ENCODE results near the gene OR14C36. TPM values are rescaled to one million over a fixed set of nuclear protein-coding genes. Genes with fewer than 3 reads are reported as not detected.

The OR14C36 gene, protein sequence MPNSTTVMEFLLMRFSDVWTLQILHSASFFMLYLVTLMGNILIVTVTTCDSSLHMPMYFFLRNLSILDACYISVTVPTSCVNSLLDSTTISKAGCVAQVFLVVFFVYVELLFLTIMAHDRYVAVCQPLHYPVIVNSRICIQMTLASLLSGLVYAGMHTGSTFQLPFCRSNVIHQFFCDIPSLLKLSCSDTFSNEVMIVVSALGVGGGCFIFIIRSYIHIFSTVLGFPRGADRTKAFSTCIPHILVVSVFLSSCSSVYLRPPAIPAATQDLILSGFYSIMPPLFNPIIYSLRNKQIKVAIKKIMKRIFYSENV
- not detected in 5 replicates for total RNA-seq (2022; extraction: Qiagen RNA extraction)

DNA sequence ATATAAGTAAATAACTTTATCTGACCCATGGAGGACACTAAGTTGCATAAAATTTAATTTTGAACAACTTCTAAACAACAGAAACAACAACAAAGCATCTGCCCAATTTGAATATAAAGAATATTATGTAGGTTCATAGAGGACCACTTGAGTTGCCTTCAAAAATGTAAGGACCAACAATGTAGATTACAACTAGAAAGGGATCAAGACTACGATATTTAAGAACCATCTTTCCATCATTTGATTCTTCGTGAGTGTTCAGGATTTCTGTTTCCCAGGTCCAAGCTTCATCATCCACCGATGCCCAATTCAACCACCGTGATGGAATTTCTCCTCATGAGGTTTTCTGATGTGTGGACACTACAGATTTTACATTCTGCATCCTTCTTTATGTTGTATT is at the start of gene OR14C36:
Gene OR14C36 (plus strand): TSS at position 301 of the 400 bp plus-strand sequence. CDS start 0 bp downstream, at position 301.

DNA sequence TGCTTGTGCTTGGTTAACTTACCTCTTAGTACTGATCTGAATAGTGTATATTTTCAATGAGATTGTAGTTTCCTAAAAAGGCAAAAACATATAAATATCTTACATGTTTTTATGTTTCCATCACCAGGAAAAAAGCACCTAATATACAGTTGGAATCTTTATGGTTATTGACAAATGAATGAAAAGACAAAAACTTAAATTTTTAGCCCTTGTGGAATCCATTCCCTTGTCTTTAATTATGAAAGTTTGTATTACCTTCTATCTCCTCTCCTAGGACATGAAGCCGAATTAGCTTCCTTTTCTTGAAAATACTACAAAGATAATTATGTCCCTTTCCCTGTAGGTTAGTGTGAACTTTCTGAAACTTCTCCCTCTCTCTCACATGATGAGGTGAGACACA is 45.3 kb upstream of the OR14C36 start, which contains the start of gene OR2T12:
Gene OR2T12 (minus strand): TSS at position 101 of the 400 bp plus-strand sequence. CDS start 7,846 bp downstream, outside the sequence.

DNA sequence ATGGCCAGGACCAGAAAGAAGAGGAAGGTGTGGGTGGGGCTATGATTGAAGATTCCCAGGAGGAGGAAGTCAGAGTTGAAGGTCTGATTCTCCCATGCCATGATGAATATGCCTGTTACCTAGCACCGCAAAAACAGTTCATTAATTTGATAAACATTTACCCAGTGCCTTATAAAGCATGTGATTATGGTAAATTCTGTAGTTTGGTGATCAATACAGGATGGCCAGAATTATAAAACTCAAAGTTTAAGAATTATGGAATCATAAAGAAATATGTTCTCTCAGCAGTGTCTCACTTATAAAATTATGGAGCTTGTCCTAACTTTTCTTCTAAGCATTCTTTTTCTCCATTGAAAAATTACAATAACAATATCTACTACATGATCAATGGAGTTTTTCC is 24.1 kb upstream of the OR14C36 start, which contains the start of gene OR2M7:
Gene OR2M7 (minus strand): TSS at position 101 of the 400 bp plus-strand sequence. CDS start 0 bp downstream, at position 101.

GRCh38 chr1:248361121-248361715 is 12.6 kb downstream of the OR14C36 start, which contains the start of gene OR2T4:
Gene OR2T4 (plus strand): TSS chr1:248361665. CDS start chr1:248361665, 0 bp downstream.

DNA sequence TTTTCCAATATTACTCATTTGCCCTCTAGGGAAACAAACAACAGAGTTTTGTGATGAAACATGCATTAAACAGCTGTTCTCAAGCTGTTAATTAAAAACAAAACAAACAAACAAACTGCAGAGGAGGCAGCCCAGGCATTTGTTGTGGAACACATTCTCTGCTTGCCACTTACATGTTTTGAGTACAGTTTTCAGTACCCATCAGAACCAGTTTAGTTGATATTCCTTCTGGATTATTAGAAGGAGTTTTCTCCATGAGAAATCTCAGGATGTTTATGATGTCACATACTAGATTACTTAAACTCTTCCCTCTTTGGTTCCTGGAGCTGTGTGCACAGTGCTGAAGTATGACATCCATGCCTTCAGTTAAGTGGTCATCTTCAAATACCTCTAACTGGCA is 26.9 kb downstream of the OR14C36 start, which contains the start of gene OR2T6:
Gene OR2T6 (plus strand): TSS at position 301 of the 400 bp plus-strand sequence. CDS start 11,863 bp downstream, outside the sequence.

Other genes with a start within 250 kb of the OR14C36 start
- not detected in 5 replicates for gene OR2M5, start 203.6 kb upstream of the OR14C36 start, total RNA-seq (2022; extraction: Qiagen RNA extraction)
- not detected in 5 replicates for gene OR2M2, start 174.0 kb upstream of the OR14C36 start, total RNA-seq (2022; extraction: Qiagen RNA extraction)
- gene OR2M3, start 151.5 kb upstream of the OR14C36 start, total RNA-seq (2022; extraction: Qiagen RNA extraction), result not detected in 5 replicates
- gene OR2M4, start 117.4 kb upstream of the OR14C36 start, total RNA-seq (2022; extraction: Qiagen RNA extraction), result not detected in 5 replicates
- gene OR2T33, start 70.8 kb upstream of the OR14C36 start, total RNA-seq (2022; extraction: Qiagen RNA extraction), result not detected in 5 replicates
- gene OR2T12, start 45.4 kb upstream of the OR14C36 start, total RNA-seq (2022; extraction: Qiagen RNA extraction), result not detected in 5 replicates
- gene OR2M7, start 24.2 kb upstream of the OR14C36 start, total RNA-seq (2022; extraction: Qiagen RNA extraction), result not detected in 5 replicates
- not detected in 5 replicates for gene OR2T4, start 12.9 kb downstream of the OR14C36 start, total RNA-seq (2022; extraction: Qiagen RNA extraction)
- gene OR2T6, start 27.0 kb downstream of the OR14C36 start, total RNA-seq (2022; extraction: Qiagen RNA extraction), result not detected in 5 replicates
- gene OR2T1, start 54.3 kb downstream of the OR14C36 start, total RNA-seq (2022; extraction: Qiagen RNA extraction), result not detected in 5 replicates
- gene OR2T2, start 96.9 kb downstream of the OR14C36 start, total RNA-seq (2022; extraction: Qiagen RNA extraction), result not detected in 5 replicates
- not detected in 5 replicates for gene OR2T3, start 124.6 kb downstream of the OR14C36 start, total RNA-seq (2022; extraction: Qiagen RNA extraction)
- gene OR2T5, start 139.8 kb downstream of the OR14C36 start, total RNA-seq (2022; extraction: Qiagen RNA extraction), result not detected in 5 replicates
- gene OR2G6, start 159.3 kb downstream of the OR14C36 start, total RNA-seq (2022; extraction: Qiagen RNA extraction), result not detected in 5 replicates
- not detected in 5 replicates for gene OR2T29, start 214.0 kb downstream of the OR14C36 start, total RNA-seq (2022; extraction: Qiagen RNA extraction)
- gene OR2T34, start 226.0 kb downstream of the OR14C36 start, total RNA-seq (2022; extraction: Qiagen RNA extraction), result not detected in 5 replicates
- not detected in 5 replicates for gene OR2T10, start 248.9 kb downstream of the OR14C36 start, total RNA-seq (2022; extraction: Qiagen RNA extraction)